Astrocyte of the cerebellum (primary cell): ENCODE measurements around the gene EMILIN1.
A peak's percentile ranks its signal among the peaks of the same experiment; 100 is the strongest.
"Not testable (repeated sequence)": the region's sequence is repeated elsewhere in the genome, so short reads cannot be mapped to it uniquely, and the experiment has no call there.

Source experiments
- DNase-seq: peaks from one replicate; pipeline ENCODE4 v3.0.0-alpha.2; 2011; ENCODE audit warnings: low read depth
- H3K4me3 ChIP-seq: 2 replicates; pipeline ENCODE4 v1.5.1; 2011; ENCODE audit warnings: mild to moderate bottlenecking, low read depth, low read length, moderate library complexity
- in situ Hi-C: cut with HindIII; loops from 2 replicates; pipeline ENCODE4 v1.10.0; 2017; ENCODE audit warnings: low sequenced_read_pairs
- TF ChIP-seq, protein P1 (sequence below): IDR thresholded peaks from 2 replicates; pipeline ENCODE4 v1.5.1; 2012; ENCODE audit warnings: low read length, low read depth, moderate library complexity, mild to moderate bottlenecking; ENCODE audit errors: missing control alignments

Gene EMILIN1

GRCh38 chr2:27072920-27073319 is 5.5 kb upstream of the EMILIN1 start:
- TF ChIP-seq, protein P1, sequence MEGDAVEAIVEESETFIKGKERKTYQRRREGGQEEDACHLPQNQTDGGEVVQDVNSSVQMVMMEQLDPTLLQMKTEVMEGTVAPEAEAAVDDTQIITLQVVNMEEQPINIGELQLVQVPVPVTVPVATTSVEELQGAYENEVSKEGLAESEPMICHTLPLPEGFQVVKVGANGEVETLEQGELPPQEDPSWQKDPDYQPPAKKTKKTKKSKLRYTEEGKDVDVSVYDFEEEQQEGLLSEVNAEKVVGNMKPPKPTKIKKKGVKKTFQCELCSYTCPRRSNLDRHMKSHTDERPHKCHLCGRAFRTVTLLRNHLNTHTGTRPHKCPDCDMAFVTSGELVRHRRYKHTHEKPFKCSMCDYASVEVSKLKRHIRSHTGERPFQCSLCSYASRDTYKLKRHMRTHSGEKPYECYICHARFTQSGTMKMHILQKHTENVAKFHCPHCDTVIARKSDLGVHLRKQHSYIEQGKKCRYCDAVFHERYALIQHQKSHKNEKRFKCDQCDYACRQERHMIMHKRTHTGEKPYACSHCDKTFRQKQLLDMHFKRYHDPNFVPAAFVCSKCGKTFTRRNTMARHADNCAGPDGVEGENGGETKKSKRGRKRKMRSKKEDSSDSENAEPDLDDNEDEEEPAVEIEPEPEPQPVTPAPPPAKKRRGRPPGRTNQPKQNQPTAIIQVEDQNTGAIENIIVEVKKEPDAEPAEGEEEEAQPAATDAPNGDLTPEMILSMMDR, result no peak
- in situ Hi-C loops, result no loop called here
- peak; percentile 63 for DNase-seq
- H3K4me3 ChIP-seq, result no peak overlapping the region

DNA sequence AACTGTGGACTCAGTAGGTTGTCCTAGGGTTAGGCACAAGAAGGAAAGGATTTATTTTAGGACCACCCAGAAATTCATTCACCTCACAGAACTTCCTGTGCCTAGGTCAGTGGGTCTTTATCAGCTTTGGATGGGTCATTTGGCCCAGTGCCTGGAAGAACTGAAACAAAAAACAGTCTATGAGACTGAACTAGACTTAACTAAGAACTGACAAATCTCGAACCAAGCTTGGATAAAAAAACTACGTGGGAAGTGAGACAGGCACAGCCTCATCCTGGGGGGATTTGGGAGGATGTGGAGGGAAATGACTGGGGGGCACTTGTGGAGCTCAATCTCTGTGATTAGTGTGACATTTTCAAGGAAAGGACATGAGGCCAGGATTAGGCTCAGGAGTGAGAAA is 4.6 kb upstream of the EMILIN1 start:
- H3K4me3 ChIP-seq, result no peak overlapping the region
- DNase-seq, result no peak
- in situ Hi-C loops, result no loop called here
- TF ChIP-seq, protein P1, result no peak

DNA sequence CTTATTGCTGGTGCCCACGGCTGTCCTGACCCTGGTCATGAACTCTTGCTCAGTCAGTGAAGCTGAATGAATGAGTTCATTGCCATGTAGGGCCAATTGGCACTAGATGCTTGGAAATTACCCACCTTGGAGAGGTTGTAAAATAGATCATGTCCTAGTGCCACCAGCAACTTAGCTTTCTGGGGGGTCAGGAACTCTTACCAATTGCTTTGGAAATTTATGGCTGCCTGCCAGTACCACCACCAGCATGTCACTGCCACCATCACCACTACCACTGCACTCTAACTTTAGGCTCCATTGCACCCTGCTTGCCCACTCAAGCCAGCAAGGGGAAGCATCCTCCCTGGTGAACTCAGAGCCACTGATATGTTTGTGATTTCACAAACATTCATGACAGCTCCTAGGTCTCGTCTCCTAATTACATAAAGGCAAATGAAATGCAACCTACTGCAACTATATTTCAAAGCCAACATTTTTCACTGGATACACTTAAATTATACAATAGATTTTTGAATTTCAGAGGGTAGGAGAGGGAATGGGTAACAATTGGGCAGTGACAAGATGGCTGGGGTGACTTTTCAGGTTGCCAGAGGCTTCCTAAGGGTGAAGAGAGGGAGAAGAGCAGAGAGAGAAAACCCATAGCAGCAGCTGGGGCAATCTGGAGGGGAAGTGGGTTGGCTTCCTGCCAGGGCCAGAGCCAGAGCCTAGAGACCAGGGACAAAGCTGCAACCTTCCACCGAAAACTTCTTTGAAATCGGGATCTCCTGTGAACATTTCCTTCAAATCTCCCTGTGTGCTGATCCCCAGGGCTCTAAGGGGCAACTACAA is 3.5 kb upstream of the EMILIN1 start:
- TF ChIP-seq, protein P1, result no peak
- DNase-seq, result no peak
- H3K4me3 ChIP-seq, result no peak overlapping the region
- in situ Hi-C loops, result no loop called here

DNA sequence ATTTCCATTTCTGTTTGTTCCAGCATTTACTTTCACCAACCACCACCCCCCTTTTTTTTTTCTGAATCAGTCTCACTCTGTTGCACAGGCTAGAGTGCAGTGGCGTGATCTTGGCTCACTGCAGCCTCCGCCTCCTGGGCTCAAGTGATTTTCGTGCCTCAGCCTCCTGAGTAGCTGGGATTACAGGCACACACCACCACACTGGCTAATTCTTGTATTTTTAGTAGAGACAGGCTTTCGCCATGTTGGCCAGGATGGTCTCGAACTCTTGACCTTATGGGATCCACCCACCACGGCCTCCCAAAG is 2.9 kb upstream of the EMILIN1 start:
- DNase-seq, in situ Hi-C loops, H3K4me3 ChIP-seq: not testable (repeated sequence)

DNA sequence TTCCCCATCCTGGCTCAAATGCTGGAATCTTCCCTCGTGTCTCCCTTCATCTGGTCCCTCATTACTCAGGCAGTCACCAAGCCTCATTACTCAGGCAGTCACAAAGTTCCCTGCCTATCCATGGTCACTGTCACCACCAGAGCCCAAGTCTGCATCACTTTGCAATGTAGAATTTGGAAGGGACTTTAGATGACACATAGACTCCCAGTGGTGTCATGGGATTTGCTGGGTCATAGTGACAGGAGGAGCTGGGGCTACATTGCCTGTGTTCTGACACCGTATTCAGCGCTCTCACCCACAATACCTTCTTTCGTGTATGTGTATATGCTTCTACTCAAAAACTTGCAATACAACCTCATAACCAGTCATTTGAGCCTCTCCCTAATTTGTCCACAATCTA is 2.1 kb upstream of the EMILIN1 start:
- no peak for DNase-seq
- in situ Hi-C loops, result no loop called here
- no peak overlapping the region for H3K4me3 ChIP-seq
- TF ChIP-seq, protein P1, result no peak

DNA sequence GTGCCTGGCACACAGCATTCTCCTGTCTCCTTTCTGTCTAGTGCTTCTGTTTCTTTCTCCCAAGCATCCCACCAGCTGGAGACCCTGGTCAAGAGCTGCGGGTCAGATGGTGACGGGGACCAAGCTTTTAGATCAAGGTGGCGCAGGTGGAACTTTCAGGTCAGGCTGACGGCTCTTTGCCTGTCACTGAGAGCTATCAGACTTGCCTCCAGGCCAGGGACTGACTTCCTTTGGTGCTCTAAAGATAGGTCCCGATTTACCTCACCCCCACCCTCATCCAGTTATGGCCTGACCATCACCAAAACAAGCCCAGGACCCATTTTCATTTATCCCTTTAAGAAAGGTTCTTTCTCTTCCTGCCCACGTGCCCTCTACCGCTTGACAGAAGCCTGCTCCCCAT is 1.2 kb upstream of the EMILIN1 start:
- TF ChIP-seq, protein P1, result no peak
- no peak overlapping the region for H3K4me3 ChIP-seq
- no peak for DNase-seq
- in situ Hi-C loops, result no loop called here

GRCh38 chr2:27079233-27080139 is 1.1 kb downstream of the EMILIN1 start:
- DNase-seq, result no peak
- TF ChIP-seq, protein P1, result no peak
- in situ Hi-C loops, result no loop called here
- H3K4me3 ChIP-seq, result peak overlapping the region; percentile 63
